Measurements from ENCODE around the gene NBAS.

Gene NBAS

GRCh38 chr2:15400240-15400826 lies 160.8 kb downstream of the NBAS start:
- DNase-seq = no peak

- no peak for DNase-seq
Observed at GRCh38 chr2:15399241-15399640, 161.9 kb downstream of the NBAS start.

- DNase-seq = no peak
Observed at GRCh38 chr2:15391751-15392150, 169.4 kb downstream of the NBAS start.

DNA sequence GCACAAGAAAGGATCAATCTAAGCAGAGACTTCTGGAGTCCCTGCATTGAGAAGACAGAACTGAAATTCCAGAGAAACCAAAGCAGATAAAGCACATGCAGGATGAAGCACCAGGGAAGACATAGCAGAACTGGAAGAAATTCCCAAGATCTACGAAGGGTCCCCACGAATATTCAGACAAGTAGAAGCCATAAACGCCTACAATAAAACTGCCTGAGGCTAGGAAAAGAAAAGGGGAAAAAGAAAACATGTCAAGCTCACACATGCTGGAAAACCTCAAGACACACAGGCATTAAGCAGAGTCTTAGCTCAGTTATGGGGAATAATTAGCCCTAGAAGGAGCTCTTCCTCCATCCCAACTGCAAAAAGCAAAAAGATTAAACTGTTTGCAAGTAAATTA lies 171.2 kb downstream of the NBAS start:
- no peak for DNase-seq

DNA sequence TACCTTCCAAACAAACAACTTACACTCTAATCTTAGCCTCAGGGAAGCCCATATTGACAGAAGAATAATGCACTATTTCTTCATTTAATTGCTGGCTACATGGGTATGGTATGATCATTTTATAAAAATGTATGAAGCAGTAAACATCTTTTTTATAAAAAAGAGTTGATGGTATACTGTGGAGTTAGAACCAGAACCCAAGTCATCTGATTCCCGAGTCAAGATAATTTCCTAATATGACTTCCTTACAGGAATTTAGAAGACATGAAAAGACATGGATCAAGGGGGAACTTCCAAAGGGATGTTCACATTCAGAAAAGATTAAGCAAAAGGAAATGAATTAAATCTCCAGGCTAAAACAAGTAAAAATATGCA lies 171.8 kb downstream of the NBAS start:
- no peak for DNase-seq

- no peak for DNase-seq
Observed at GRCh38 chr2:15388406-15389325, 172.5 kb downstream of the NBAS start.

GRCh38 chr2:15385184-15385583 lies 175.9 kb downstream of the NBAS start:
- DNase-seq = no peak

- DNase-seq = no peak
Observed at GRCh38 chr2:15383695-15384350, 177.3 kb downstream of the NBAS start.

- DNase-seq = no peak
Observed at GRCh38 chr2:15378148-15378908, 182.8 kb downstream of the NBAS start.

DNA sequence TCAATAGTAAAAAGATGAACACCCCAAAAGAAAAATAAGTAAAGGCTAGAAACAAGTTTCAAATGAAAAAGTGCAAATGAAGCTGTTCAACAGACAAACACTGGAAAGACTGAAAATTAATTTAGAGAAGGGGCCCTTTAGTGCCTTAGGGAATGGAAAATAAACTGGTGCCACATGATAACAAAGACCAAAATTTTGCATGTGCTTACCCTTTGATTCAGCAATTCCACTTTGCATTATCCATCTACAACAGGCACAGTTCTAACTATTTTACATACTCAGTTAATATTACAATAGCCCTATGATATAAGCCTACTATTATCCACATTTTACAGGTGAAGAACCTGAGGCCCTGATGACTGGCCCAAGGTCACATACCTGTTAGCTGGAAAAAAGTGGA lies 183.9 kb downstream of the NBAS start:
- DNase-seq = no peak

- DNase-seq = no peak
Observed at GRCh38 chr2:15372019-15372418, 189.1 kb downstream of the NBAS start.

- DNase-seq = no peak
Observed at GRCh38 chr2:15369129-15369528, 192.0 kb downstream of the NBAS start.

DNA sequence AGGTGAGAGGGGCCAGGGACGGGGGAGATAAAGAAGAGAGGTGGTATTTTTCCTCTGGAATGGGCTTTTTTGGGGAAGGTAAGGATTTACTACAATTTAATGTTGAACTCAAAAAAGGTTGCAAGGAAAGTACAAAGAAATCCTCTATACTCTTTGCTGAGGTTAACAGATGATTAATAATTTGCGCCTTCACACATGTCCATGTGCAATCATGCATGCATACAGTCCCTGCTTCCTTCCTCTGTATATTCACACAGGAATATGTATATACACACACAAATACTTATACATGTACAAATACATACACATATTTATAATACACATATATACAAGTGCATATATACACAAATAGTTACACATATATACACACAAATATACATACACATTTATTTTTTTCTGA lies 193.4 kb downstream of the NBAS start:
- no peak for DNase-seq

DNA sequence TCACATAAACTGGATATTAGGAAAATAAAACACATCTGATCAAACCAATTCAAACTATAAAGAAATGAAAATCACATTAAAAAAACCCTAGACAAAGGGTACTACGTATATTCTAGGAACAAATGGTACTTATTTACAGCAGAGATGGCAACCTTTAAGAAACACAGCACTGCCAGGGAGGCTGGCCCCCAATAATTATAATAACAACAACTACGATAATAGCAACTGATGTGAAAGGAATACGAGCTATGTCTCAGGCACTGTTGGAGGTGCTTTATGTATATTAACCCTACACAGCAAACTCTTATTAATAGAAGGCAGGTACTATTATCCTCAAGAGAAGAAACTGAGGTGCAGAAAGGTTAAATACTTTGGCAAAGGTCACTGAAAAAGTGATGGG lies 193.9 kb downstream of the NBAS start:
- no peak for DNase-seq

GRCh38 chr2:15365411-15365810 lies 195.7 kb downstream of the NBAS start:
- DNase-seq = no peak

DNA sequence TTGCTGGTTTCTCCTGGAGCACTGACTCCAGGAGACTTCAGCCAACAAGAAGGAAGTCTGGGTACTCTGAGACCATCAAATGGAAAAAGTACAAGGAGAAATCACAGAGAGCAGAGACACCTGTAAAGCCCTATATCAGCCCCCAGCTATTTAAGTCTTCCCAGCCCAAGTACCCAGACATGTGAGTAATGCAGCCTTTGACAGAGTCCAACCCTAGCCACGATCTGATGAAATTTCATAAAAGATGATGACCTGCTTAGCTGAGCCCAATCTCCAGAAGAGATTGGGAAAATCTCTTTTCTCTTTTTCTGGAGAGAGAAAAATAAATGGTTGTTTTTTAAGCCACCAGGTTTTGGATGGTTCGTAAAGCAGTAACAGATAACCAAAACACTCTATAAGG lies 196.6 kb downstream of the NBAS start:
- no peak for DNase-seq

DNA sequence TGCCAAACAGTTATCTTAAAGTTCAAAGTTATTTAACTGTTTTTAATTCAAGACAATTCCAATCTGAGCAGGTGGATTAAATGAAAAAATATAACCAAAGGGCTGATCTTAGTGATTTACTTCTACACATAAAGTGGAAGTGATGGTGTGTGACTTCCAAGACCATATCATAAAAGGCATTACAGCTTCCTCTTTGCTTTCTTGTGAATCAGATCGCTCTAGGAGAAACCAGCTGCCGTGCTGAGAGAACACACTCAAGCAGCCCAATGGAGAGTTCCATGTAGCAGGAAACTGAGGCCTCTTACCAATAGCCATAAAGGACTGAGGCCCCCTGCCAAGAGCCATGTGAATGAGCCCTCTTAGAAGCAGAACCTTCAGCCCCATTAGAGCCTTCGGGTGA lies 197.4 kb downstream of the NBAS start:
- DNase-seq = no peak

DNA sequence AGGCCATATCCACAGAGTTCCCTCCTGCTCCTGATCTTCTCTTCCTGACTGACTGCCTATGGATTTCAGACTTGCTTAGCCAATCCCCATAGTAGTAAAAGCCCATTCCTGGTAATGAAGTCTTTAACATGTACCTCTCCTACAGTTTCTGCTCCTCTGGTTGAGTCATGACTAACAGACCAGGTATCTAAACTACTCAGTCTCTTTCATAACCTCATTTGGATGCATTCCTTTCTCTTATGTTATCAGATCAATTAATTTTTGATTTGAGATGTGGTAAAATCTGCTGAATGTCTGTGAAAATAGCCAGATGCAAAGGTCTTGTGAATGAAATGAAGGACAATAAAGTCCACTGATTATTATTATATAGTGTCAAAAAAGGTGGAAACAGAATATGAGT lies 198.0 kb downstream of the NBAS start:
- no peak for DNase-seq

- DNase-seq = no peak
Observed at GRCh38 chr2:15359716-15360531, 201.2 kb downstream of the NBAS start.

DNA sequence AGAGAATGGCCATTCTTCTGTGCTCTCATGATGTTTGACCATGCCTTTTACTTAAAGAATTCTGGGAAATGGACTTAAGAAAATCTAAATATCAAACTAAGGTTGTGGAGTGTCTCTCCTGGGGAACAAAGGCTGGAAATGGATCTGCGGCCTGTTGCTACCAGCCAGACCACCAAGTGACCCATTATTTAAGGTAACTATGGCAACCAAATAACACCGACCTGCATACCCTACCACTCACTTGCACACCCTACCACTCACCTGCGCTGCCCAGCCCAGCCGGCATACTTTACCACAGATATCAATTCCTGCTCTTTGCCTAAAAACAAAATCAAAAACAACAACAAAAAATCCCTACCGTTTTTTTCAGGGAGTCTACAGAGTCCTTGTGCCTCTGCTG lies 203.2 kb downstream of the NBAS start:
- no peak for DNase-seq

- DNase-seq = no peak
Observed at GRCh38 chr2:15357186-15357585, 203.9 kb downstream of the NBAS start.

DNA sequence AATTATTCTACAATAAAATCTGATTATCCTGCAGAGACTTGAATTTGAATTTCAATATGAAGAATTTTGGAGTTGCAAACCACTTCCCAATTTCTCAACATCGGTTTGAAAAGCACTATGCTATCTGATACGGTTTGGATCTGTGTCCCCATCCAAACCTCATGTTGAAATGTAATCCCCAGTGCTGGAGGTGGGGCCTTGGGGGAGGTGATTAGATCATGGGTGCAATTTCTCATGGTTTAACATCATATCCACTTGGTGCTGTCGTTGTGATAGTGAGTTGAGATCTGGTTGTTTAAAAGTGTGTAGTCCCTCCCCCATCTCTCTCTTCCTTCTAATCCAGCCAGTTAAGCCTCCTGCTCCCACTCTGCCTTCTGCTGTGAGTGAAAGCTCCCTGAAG lies 205.7 kb downstream of the NBAS start:
- DNase-seq = no peak
